Kidney epithelial cell (primary cell): ENCODE measurements around the gene NHEJ1. TPM values are rescaled to one million over a fixed set of nuclear protein-coding genes. Genes with fewer than 3 reads are reported as not detected.
"Not testable (repeated sequence)": the region's sequence is repeated elsewhere in the genome, so short reads cannot be mapped to it uniquely, and the experiment has no call there.

Experiments
- DNase-seq: peaks from one replicate; pipeline ENCODE4 v3.0.0-alpha.2; 2010; ENCODE audit warnings: low read depth
- H3K27me3 ChIP-seq: 2 replicates; pipeline ENCODE4 v1.6.0; 2011; ENCODE audit warnings: low read length; ENCODE audit not compliant: control insufficient read depth, insufficient read depth
- H3K36me3 ChIP-seq: 2 replicates; pipeline ENCODE4 v1.5.1; 2011; ENCODE audit warnings: low read length; ENCODE audit not compliant: control insufficient read depth, insufficient read depth
- H3K4me3 ChIP-seq: 2 replicates; pipeline ENCODE4 v1.5.1; 2011; ENCODE audit warnings: low read depth, mild to moderate bottlenecking, control low read depth, low read length
- total RNA-seq: library from RNA; depleted of rRNA; stranded (reverse); fragments of >200 nt; gene quantifications from 2 replicates; pipeline ENCODE4 v1.2.3, GENCODE V29; 2015
- TF ChIP-seq, protein P1 (sequence below): IDR thresholded peaks from 2 replicates; pipeline ENCODE4 v1.5.1; 2011; ENCODE audit warnings: mild to moderate bottlenecking, moderate library complexity, low read length, control low read depth, inconsistent platforms; ENCODE audit not compliant: insufficient read depth, poor library complexity, severe bottlenecking

Gene NHEJ1
- total RNA-seq, 1 donor from 2014 or later, result 16.1 TPM

DNA sequence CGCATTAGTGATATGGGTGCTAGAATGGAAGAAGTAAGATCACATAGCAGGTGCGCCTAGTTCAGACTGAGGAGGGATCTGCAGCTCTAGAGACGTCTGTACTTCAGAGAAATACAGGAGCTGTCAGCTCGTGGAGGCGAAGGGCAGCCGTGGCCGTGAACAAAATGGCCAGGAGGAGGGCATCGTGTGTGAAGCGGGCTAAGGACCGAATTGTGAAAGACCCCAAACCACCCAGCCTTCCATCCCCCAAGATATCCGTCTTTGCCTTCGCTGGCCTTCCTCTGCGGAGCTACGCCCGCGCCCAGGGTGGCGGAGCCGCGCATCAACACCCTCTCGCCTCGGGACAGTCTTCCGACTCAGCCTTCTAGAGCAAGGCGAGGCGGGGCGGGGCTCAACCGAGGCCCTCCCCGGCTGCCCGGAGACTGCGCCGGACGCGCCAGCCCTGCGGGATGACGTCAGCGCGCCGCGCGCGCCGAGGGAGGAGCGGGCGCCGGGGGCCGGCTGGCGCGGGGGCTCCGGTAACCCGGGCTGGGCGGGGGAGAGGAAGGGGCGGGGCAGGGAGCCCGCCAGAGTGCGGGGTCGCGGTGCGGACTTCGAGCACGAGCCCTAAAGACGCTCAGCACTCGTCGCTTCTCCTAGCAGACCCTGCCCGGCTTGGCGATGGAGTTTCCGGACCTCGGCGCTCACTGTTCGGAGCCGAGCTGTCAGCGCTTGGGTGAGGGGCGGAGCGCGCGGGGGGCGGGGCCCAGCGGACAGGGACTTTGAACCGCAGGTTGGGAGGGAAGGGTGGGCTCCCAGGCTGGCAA is 45.9 kb upstream of the NHEJ1 start, which contains the start of gene ZFAND2B:
ZFAND2B (plus strand) TSS at position 455 of the 806 bp plus-strand sequence; CDS start at position 661, 206 bp downstream.
- DNase-seq, result no peak
- Histone ChIP-seq H3K27me3 (no peaks in the 10 kb centered on the region), H3K36me3 (peaks cover 3% of the 10 kb centered on the region), H3K4me3 (peak within 1 kb of the TSS; percentile 81)
- TF ChIP-seq, protein P1, sequence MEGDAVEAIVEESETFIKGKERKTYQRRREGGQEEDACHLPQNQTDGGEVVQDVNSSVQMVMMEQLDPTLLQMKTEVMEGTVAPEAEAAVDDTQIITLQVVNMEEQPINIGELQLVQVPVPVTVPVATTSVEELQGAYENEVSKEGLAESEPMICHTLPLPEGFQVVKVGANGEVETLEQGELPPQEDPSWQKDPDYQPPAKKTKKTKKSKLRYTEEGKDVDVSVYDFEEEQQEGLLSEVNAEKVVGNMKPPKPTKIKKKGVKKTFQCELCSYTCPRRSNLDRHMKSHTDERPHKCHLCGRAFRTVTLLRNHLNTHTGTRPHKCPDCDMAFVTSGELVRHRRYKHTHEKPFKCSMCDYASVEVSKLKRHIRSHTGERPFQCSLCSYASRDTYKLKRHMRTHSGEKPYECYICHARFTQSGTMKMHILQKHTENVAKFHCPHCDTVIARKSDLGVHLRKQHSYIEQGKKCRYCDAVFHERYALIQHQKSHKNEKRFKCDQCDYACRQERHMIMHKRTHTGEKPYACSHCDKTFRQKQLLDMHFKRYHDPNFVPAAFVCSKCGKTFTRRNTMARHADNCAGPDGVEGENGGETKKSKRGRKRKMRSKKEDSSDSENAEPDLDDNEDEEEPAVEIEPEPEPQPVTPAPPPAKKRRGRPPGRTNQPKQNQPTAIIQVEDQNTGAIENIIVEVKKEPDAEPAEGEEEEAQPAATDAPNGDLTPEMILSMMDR, result no peak

DNA sequence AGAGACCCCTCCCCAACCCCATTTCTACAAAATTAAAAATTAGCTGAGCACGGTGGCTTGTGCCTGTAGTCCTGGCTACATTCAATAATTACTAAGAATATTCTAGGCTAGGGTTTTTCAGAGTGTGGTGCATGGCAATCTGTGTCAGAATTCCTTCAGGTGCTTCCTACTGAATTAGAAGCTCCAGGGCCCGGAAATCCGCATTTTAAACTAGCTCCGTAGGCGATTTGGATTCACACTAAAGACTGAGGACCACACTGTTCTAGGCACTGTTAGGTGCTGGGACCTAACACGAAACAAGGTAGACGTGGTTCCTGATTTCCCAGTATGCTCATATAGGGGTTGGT is 45.3 kb upstream of the NHEJ1 start:
- no peaks in the 10 kb centered on the region for H3K27me3 ChIP-seq
- TF ChIP-seq, protein P1, result no peak
- peaks cover 3% of the 10 kb centered on the region for H3K36me3 ChIP-seq
- peak overlapping the region; percentile 81 for H3K4me3 ChIP-seq
- no peak for DNase-seq

DNA sequence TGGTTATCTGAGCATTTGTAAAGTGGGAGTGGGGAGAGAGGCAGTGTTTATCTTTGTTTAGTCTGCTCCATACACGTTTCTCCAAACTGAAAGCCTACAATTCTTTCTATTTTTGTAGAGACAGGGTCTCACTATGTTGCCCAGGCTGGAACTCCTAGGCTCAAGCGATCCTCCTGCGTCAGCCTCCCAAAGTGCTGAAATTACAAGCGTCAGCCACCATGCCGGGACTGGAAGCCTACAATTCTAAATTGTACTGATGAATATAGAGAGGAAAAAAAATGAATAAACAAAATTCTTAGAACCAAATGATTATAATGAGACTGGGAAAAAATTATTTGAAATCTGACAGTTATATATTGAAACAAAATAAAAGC is 44.5 kb upstream of the NHEJ1 start:
- H3K27me3 ChIP-seq, result no peaks in the 10 kb centered on the region
- TF ChIP-seq, protein P1, result no peak
- H3K36me3 ChIP-seq, result peaks cover 1% of the 10 kb centered on the region
- no peak for DNase-seq
- no peak overlapping the region for H3K4me3 ChIP-seq

DNA sequence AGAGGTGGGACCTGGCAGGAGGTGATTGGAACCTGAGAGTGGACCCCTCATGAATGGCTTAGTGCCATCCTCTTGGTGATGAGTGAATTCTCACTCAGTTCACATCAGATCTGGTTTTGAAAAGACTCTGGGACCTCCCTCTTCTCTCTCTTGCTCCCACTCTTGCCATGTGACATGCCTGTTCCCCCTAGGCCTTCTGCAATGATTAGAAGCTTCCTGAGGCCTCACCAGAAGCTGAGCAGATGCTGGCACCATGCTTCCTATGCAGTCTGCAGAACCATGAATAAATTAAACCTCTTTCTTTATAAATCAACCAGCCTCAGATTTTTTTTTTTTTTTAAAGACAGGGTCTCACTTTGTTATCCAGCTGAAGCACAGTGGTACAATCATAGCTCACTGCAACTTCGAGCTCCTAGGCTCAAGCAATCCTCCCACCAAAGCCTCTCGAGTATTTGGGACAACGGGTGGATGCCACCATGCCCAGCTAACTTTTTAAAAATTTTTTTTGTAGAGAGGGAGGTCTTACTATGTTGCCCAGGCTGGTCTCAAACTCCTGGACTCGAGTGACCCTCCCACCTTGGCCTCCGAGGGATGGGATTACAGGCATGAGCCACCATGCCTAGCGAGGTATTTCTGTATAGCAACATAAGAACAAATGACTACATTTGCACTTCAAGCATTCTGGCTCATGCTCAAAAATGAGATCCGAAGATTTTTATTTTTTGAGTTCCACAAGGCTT is 44.0 kb upstream of the NHEJ1 start:
- no peak for DNase-seq
- TF ChIP-seq, protein P1, result no peak
- H3K36me3 ChIP-seq, result peaks cover 1% of the 10 kb centered on the region
- no peak overlapping the region for H3K4me3 ChIP-seq
- H3K27me3 ChIP-seq, result no peaks in the 10 kb centered on the region

DNA sequence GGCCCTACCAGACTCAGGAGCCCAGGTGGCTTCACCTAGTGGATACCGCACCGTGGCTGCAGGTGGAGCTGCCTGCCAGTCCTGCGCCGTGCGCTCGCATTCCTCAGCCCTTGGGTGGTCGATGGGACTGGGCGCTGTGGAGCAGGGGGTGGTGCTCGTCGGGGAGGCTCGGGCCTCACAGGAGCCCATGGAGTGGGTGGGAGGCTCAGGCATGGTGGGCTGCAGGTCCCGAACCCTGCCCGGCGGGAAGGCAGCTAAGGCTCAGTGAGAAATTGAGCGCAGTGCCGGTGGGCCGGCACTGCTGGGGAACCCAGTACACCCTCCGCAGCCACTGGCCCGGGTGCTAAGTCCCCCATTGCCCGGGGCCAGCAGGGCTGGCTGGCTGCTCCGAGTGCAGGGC is 40.7 kb upstream of the NHEJ1 start:
- not testable (repeated sequence) for H3K27me3 ChIP-seq, DNase-seq, H3K36me3 ChIP-seq, H3K4me3 ChIP-seq

DNA sequence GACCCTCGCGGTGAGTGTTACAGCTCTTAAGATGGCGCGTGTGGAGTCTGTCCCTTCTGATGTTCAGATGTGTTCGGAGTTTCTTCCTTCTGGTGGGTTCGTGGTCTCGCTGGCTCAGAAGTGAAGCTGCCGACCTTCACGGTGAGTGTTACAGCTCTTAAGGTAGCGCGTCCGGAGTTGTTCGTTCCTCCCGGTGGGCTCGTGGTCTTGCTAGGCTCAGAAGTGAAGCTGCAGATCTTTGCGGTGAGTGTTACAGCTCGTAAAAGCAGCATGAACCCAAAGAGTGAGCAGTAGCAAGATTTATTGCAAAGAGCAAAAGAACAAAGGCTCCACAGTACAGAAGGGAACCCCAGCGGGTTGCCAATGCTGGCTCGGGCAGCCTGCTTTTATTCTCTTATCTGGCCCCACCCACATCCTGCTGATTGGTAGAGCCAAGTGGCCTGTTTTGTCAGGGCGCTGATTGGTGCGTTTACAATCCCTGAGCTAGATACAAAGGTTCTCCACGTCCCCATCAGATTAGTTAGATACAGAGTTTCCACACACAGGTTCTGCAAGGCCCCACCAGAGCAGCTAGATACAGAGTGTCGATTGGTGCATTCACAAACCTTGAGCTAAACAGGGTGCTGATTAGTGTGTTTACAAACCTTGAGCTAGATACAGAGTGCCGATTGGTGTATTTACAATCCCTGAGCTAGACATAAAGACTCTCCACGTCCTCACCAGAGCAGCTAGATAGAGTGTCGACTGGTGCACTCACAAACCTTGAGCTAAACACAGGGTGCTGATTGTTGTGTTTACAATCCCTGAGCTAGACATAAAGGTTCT is 40.1 kb upstream of the NHEJ1 start:
- DNase-seq, H3K36me3 ChIP-seq, H3K4me3 ChIP-seq, H3K27me3 ChIP-seq: not testable (repeated sequence)
